NK-92 treated with Interleukin-12 subunit alpha and Interleukin-12 subunit beta, amount 100 ng/mL, for 24 hours (cell line): ENCODE data around the gene SRSF4.
"Not testable (repeated sequence)": the region's sequence is repeated elsewhere in the genome, so short reads cannot be mapped to it uniquely, and the experiment has no call there.

Source experiments
- DNase-seq: peaks from one replicate; lab custom pipeline; 2025; lab: John Stamatoyannopoulos, UW

The SRSF4 gene

DNA sequence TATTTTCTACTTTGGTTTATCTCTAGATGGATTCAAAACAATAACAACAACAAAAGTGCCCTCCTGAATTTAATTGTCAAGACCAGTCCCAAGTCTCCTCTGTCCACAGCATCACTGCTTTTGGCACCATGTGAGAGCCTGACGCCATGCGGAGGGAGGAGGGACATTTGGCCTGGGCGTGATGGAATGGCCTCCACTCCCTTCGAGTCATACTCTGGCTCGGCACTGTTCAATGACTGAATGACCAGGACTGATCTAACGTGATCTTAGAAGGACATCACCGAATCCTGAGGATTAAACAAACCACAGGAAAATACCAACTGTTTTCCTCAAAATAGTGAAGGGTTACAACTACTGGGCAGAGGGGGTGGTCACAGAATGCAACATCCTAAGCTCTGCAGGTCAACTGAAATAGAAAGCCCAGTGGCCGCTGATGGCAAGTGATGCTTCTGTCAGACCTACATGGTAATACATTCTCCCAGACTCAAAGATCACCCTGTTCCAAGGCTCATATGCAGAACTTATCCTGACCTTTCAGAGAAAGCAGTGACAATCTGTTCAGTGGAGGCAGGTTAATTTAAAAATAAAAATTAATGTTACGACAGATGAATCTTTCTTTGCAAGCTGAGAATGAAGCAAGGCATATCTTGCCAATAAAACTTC, 19.1 kb downstream of the SRSF4 start:
- DNase-seq, result no peak

DNA sequence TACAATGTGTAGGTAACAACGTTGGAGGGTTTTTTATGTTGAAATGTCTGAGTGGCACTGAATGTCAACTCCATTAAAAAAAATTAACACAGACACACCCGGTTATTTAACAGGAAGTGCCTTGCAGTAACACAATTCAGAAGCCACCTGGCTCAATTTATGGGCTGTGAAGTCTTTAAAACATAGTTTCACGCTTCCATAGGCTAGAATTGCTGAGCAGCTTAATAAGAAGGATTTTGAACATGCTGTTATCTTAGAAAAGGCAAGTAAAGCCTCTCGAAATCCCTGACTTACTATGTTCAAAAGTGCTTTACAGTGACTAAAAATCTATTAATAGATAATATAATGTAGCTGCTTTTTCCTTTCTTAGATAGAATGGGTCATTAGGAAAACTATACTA, 19.7 kb downstream of the SRSF4 start:
- no peak for DNase-seq

DNA sequence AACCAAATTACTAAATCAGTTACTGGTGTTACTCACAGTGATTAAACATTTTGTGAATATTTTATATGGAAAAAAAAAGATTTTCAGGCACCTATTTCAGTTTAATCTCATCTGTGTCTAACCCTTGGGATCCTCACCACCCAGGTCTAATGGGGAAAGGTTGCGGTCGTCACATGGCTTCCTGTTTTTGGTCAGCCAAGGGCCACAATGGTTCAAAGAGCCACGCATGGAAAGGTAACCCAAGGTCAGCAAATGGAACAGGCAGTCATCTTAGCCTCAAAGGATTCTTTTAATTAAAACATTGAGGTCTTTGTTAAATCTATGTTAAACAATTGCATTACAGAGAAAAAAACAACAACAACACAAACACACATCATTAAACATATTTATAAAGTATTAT, 21.9 kb downstream of the SRSF4 start:
- DNase-seq, result no peak

DNA sequence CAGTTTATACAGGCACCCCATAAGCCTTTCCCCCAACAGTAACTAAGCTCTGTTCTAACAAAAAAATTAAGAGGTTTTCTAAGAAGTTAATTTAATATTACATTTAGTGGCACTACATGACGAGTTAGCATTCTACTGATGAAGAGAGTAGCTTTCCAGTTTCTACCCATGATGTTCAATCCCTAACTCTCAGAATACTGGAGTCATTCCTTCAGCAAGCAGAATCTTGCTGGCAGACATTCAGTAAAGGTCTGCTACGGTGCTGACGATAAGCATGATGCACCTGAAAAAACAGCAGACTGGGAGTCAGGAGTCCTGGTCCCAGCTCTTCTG, 24.5 kb downstream of the SRSF4 start:
- no peak for DNase-seq

DNA sequence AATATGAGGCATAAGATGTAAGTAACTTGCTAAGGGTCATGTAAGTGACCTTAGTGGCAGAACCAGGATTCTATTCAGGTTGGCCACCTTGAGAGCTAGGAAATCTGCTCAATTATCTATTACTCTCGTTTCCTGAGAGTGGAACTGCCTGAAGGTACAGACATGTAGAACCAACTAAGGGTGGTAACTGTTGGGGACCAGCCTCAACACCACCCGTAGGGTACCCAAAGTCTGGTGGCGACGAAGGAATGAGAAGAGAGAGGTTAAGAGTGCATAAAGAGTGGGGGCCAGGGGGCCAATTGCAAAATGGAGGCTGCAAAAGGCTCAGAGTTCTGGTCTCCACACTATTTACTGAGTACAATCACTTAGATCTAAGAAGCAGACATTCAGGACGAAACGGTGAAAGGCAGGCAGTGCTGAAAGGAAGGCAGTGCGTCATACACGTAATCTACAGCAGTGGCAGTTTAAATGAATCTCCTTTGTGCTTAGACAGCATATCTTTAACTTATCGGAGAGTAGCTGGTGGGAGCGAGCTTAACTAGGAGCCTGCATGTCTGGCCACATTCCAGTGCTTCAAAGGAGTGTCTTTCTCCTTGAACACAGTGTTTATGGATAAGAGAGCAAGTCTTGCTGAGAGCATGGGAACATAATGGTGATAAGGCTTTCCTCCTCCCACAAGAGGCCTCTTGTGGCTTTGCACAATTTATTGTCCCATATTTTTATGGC, 25.0 kb downstream of the SRSF4 start:
- DNase-seq, result no peak

DNA sequence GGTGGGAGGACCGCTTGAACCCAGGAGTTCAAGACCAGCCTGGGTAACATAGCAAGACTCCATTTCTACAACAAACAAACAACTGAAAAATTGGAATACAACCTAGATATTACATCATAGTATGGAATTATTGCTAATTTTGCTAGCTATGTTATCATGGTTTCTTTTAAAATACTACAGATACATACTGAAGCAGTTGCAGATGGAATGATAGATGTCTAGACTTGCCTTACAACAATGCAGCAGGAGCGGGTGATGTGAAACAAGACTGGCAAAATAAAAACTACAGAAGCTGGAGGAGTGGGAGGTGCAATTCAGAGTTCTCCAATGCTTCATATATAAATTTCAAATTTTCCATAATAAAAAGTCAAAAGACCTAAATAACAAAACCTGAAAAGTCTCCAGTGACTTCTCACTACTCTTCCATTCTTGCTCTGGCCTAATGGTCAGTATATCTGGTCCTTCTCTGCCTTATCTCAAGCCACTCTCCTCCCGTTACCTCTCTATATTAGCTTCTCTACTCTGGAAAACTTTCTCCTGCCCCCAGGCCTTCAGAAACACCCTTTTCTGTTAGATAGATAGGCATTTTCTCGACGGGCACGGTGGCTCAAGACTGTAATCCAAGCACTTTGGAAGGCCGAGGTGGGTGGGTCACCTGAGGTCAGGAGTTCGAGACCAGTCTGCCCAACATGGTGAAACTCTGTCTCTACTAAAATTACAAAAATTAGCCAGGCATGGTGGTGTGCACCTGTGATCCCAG, 29.5 kb downstream of the SRSF4 start:
- DNase-seq, result no peak

DNA sequence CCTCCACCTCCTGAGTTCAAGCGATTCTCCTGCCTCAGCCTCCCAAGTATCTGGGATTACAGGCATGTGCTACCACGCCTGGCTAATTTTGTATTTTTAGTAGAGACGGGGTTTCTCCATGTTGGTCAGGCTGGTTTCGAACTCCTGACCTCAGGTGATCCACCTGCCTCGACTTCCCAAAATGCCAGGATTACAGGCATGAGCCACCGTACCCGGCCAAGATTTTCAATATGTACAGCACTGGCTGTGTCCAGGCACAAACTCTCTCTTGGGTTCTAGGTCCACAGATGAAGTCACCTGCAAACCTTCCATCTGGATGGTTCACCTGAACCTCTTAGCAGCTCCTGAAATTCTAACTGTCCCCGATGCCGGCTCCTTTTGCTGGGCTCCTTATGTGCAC, 31.4 kb downstream of the SRSF4 start:
- not testable (repeated sequence) for DNase-seq

DNA sequence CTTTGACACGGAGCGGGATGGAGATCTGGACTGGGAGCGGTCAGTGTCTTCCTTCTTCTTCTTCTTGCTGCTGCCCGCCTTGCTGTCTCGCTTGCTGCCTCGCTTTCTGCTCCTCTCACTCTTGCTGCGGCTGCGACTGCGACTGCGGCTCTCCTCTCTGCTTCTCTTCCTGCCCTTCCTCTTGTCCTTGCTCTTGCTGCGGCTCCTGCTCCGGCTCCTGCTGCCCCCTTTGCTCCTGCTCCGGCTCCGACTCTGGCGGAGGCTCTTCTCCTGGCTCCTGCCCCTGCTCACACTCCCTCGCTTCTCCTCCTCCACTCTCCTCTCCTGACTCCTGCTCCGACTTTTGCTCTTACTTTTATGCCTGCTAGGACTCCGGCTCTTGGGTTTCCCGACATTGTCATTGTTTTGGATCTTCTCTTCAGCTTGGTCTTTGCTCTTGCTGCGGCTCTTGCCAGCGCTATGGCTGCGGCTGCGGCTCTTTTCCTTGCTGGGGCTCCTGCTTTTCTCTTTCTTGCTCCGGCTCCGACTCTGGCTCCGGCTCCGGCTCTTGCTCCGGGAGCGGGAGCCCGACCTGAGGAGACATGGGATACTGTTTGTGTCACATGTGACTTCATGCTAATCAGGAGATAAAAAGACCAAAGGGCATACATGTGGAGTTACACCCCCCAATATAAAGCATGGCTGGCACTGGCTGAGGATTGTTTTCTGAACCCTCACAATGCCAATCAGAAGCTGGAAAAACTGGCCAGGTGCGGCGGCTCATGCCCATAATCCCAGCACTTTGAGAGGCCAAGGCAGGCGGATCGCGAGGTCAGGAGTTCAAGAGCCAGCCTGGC, 32.8 kb downstream of the SRSF4 start:
- no peak for DNase-seq

DNA sequence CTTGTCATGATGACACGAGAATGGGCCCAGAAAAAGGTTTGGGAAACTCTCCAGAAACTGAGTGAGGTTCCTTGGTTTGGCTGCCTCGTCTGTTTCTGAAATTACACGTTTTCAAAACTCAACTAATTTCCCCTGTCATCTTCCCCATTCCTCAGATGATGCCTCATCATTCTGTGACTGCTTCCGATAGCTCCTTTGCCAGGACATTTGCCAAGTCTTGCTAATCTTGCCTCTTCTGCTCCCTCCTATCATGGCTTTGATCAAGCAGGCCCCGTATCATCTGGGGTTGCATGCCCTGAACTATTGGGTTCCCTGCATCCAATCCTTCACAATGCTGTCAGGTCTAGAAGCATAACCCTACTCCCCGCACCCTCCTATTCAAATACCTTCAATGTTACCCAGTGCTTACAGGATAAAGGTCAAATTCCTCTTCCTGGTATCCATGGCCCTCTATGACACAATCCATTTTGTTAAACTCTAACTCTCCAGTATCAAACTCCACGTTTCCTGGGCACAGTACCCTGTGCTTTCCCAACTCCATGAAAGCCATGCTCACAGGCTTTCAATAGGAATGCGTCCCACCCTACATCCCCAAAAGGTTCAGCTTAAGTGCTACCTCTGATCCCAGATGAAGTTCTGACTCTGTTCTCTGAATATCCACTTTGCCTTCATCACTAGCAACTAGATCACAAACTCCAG, 35.8 kb downstream of the SRSF4 start:
- no peak for DNase-seq

DNA sequence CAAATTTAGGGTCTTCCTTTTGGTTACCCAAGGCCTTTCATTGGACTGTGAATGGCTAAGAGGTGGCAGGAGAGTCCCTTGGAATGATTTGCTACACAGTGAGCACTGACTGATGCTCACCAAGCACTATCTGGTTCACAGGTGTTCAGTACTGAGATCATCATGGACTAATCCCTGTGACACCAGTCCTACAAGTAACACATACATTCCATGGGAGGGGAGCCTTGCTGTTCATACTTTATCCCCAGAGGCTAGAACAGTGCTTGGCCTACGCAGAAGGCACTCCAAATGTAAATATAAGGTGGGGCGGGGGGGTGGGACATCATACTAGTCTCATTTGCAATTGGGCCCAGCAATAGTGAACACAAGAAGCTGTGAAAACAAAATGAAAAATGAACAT, 37.5 kb downstream of the SRSF4 start:
- DNase-seq, result no peak

DNA sequence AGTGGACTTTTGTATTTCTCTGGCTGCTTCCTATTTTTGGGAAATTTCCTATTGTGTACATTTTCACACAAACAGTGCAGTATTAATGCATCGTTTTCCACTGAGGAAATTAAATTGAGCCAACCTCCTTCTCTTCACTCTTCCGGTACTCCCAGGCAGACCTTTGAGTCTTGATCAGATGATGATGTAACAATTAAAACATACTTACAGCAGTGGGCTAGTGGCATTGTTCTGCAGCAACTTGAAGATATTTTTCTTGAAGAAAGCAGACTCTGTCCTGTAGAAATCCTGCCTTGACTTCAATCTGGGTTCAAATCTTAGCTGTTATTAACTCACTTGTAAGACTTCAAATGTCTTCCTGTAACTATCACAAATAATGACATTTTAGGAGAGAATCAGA, 39.0 kb downstream of the SRSF4 start:
- no peak for DNase-seq

DNA sequence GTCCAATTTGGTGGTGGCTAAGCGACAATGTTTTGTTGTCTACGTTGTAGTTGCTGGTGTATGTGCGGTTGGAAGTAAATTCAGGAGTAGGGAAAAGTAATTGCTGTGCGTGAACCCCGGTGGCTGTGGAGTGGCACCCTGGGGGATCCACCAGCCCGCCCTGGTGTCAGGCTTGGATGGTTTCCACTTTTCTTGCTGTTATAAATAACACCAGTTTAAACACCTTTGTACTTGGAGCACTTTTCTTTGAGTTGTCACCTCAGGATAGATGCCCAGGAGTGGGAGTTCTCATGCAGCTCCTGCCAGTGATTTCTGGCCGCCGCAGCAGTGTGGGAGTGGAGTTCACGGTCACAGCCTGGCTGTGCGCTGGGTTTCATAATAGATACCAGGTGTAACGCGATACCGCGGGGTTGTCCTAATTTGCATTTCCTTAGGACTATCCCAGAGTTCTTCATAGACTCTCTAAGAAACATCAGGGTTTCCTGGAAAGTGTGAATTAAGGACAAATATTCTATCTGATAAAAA, 45.2 kb downstream of the SRSF4 start:
- no peak for DNase-seq

DNA sequence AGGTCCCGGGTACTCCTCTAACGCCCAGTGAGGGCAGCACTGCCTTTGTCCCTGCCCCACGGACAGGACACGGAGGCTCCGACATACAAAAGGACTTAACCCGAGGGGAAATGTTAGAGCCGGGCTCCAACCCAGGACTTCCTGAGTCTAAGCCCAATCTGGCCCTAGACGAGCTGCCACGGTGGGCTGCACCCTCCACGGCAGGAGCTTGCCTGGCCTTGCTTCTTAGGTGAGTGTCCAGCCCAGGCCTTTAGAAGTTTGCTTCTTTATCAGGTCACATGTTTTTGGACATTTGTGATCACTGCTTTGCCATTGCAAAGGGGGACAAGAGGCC, 47.0 kb downstream of the SRSF4 start:
- DNase-seq, result no peak

DNA sequence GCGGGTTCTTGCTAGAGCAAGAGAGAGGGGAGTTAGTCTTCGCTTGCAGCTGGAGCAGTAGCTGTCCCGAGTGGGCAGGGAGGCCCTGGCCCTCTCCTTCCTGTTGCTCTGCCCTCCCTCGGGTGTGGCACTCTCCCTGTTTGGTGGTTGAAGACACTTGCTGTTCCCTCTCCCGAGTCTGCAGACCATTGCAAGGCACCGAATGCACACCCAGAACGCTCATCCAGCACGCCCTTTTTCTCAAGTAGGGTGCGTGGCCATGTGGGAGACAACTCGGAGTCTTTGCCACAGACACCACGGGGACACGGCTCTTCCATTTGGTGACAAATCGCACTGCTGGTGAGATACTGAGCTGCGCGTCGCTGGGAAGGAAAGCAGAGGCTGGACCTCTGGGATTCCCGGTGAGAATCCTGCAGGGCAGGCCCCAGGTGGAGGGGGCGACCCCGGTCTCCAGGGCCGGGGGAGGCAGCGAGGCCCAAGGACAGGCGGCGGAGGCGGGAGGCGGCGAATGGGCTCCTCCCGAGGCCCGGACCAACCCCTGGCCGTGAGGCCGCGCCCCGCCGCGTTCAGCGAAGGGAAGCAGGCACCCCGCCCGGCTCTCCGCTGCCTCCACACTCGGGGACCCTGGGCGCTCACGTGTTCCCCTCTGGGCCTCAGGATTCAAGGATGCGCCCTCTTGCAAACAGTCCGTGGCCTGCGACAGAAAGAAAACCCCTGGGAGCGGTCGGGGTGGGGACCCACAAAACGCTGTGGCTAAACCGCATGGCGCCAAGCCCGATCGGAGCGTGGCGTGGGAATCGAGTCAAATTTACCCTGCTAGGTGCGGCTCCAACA, 47.6 kb downstream of the SRSF4 start:
- no peak for DNase-seq

DNA sequence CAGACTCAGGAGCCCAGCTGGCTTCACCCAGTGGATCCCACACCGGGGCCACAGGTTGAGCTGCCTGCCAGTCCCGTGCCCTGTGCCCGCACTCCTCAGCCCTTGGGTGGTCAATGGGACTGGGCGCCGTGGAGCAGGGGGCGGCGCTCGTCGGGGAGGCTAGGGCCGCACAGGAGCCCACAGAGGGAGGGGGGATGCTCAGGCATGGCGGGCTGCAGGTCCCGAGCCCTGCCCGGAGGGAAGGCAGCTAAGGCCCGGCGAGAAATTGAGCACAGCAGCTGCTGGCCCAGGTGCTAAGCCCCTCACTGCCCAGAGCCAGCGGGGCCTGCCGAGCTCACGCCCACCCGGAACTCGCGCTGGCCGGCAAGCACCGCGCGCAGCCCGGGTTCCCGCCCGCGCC, 50.6 kb downstream of the SRSF4 start:
- not testable (repeated sequence) for DNase-seq

DNA sequence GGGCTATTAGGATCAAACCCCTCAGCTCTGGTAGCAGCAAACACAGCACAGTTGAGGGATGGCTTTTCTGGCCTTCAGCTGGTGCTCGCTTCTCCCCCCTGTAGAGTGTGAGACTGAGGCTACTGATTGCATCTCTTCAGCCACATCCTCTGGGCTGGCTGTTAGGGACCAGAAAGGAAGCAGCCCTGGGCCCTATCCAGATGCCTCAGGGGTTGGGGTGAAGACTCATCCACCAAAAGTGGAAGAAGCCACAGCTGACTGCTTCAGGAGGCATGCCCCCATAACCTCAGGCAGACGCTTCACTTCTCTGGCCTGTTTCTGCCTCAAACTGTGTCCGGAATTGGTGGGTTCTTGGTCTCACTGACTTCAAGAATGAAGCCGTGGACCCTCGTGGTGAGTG, 51.8 kb downstream of the SRSF4 start:
- DNase-seq, result no peak

DNA sequence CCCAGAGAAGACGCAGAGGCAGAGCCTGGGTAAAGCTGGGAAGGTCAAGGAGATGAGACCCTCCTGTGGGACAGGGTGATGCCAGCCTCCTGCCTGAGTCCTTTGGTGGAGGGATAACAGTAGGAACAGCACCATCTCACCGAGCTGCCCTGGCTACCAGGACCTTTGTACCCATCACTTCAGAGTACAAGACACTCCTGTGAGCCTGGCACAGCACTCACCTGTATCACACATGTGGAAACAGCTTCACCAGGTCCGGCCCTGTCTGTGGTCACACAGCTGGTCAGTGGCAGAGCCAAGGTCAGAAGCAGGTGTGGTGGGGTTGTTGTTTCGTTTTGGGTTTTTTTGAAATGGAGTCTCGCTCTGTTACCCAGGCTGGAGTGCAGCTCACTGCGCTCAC, 53.0 kb downstream of the SRSF4 start:
- no peak for DNase-seq

DNA sequence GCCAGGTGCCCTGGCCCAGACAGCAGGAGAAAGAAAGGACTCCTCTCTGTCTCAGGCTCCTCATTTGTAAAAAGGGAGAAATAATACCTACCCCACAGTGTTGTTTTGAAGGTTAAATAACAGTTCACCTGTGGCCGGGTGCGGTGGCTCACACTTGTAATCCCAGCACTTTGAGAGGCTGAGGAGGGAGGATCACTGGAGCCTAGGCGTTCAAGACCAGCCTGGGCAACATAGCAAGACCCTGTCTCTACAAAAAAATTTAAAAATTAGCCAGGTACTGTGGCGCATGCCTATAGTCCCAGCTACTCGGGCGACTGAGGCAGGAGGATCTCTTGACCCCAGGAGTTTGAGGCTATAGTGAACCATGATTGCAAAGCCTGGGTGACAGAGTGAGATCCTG, 55.5 kb downstream of the SRSF4 start:
- DNase-seq, result no peak

DNA sequence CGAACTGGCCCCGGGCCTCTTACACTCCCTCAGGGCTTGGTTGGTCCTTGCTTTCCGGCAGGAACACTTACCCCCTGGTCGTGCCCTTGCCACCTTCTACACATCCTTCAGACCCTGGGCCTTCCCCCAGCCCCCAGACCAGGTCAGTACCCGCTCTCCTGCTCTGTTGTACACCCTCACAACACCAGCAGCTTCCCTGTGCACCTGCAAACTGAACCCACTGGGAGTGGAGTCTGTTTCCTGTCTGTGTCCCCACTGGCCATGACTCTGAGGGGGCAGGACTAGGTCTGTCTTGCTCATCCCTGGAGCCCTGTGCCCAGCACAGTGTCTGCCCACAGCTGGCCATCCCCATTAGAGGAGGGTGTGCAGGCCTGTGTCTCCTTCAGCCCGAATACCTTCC, 55.9 kb downstream of the SRSF4 start:
- no peak for DNase-seq

DNA sequence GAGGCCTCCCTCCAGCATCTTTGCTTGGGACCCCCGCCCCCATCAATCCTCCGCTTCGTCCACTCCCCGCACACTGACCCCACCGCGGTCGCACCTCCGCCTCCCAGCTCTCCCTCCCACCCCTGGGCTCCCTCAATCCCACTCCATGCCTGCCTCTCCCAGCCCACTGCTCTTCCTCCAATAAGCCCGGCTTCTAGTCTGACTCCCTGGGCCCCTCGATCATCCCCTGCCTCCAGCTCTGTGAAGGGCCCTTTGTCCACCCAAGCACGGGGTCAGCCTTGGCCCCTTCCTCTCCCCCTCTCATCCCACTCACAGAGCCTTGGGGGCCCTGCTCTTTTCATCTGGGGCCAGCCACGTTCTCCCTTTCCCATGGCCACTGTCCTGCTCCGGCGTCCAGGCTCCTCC, 56.5 kb downstream of the SRSF4 start:
- no peak for DNase-seq
